Neuronal stem cell (in vitro differentiated cells): ENCODE measurements around the gene METTL23.
A peak's percentile ranks its signal among the peaks of the same experiment; 100 is the strongest.

ENCODE experiments used
- DNase-seq: peaks from one replicate; pipeline ENCODE4 v3.0.0-alpha.2; 2013; ENCODE audit warnings: low spot score
- H2AFZ ChIP-seq: one replicate; pipeline ENCODE4 v1.6.1; 2013; ENCODE audit warnings: mild to moderate bottlenecking, low read length, inconsistent platforms
- H2AK5ac ChIP-seq: 2 replicates; pipeline ENCODE4 v1.6.1; 2013; ENCODE audit warnings: low read depth, mild to moderate bottlenecking, inconsistent platforms, low read length, moderate library complexity, mixed read lengths
- H2BK120ac ChIP-seq: 2 replicates; pipeline ENCODE4 v1.6.1; 2013; ENCODE audit warnings: low read depth, mild to moderate bottlenecking, inconsistent platforms, low read length, moderate library complexity, mixed read lengths
- H2BK12ac ChIP-seq: one replicate; pipeline ENCODE4 v1.6.1; 2013; ENCODE audit warnings: low read length, inconsistent platforms
- H2BK15ac ChIP-seq: 2 replicates; pipeline ENCODE4 v1.6.1; 2013; ENCODE audit warnings: mild to moderate bottlenecking, low read length, inconsistent platforms, mixed read lengths
- H2BK5ac ChIP-seq: one replicate; pipeline ENCODE4 v1.6.1; 2013; ENCODE audit warnings: inconsistent platforms, mild to moderate bottlenecking, low read length, moderate library complexity
- H3K14ac ChIP-seq: one replicate; pipeline ENCODE4 v1.6.1; 2013; ENCODE audit warnings: low read length, inconsistent platforms
- H3K18ac ChIP-seq: 2 replicates; pipeline ENCODE4 v1.6.1; 2013; ENCODE audit warnings: low read length, inconsistent platforms
- H3K23ac ChIP-seq: 2 replicates; pipeline ENCODE4 v1.6.1; 2013; ENCODE audit warnings: low read depth, mild to moderate bottlenecking, mixed read lengths, low read length, inconsistent platforms; ENCODE audit not compliant: poor library complexity
- H3K27ac ChIP-seq: replicated peaks from 3 replicates; pipeline ENCODE4 v1.5.1; 2013; ENCODE audit warnings: low read length, inconsistent platforms
- H3K27me3 ChIP-seq, 3 experiments: 2 replicates each; pipeline ENCODE4 v1.6.1; 2013; ENCODE audit warnings: low read length in 3 of 3, mild to moderate bottlenecking in 2 of 3, inconsistent platforms in 1 of 3, low read depth in 1 of 3, mixed read lengths in 1 of 3, moderate library complexity in 1 of 3; ENCODE audit not compliant: control insufficient read depth in 3 of 3, insufficient read depth in 3 of 3
- H3K36me3 ChIP-seq, 2 donors: replicated peaks in 1 of 2; 2 replicates each; pipeline ENCODE4 v1.6.1; 2013; ENCODE audit warnings: low read length in 2 of 2; ENCODE audit not compliant: control insufficient read depth in 2 of 2, insufficient read depth in 2 of 2
- H3K4ac ChIP-seq: 2 replicates; pipeline ENCODE4 v1.6.1; 2013; ENCODE audit warnings: inconsistent platforms, mild to moderate bottlenecking, low read length, moderate library complexity
- H3K4me1 ChIP-seq, 2 donors: 1 replicate in 1 of 2; 2 replicates in 1 of 2; pipeline ENCODE4 v1.6.1; 2013; ENCODE audit warnings: low read length in 2 of 2, low read depth in 1 of 2; ENCODE audit not compliant: control insufficient read depth in 2 of 2, insufficient read depth in 1 of 2
- H3K4me2 ChIP-seq: one replicate; pipeline ENCODE4 v1.6.1; 2013; ENCODE audit warnings: mild to moderate bottlenecking, low read length, inconsistent platforms; ENCODE audit not compliant: insufficient read depth, poor library complexity, severe bottlenecking
- H3K4me3 ChIP-seq, 2 donors: 2 replicates each; pipeline ENCODE4 v1.5.1; 2013; ENCODE audit warnings: low read length in 2 of 2, mild to moderate bottlenecking in 2 of 2, inconsistent platforms in 1 of 2, moderate library complexity in 1 of 2
- H3K79me1 ChIP-seq: one replicate; pipeline ENCODE4 v1.6.1; 2013; ENCODE audit warnings: low read depth, mild to moderate bottlenecking, inconsistent platforms, low read length, moderate library complexity
- H3K9ac ChIP-seq: one replicate; pipeline ENCODE4 v1.6.1; 2013; ENCODE audit warnings: mild to moderate bottlenecking, low read depth, low read length, inconsistent platforms; ENCODE audit not compliant: poor library complexity
- H3K9me3 ChIP-seq, 2 donors: replicated peaks in 1 of 2; 2 replicates each; pipeline versions ENCODE3 to v1.6.1; 2013; ENCODE audit warnings: low read length in 2 of 2, mild to moderate bottlenecking in 2 of 2, inconsistent platforms in 1 of 2, low read depth in 1 of 2, mixed read lengths in 1 of 2, moderate library complexity in 1 of 2; ENCODE audit not compliant: control insufficient read depth in 2 of 2, insufficient read depth in 1 of 2
- H4K8ac ChIP-seq: one replicate; pipeline ENCODE4 v1.6.1; 2013; ENCODE audit warnings: low read depth, mild to moderate bottlenecking, inconsistent platforms, low read length, moderate library complexity
- H4K91ac ChIP-seq: one replicate; pipeline ENCODE4 v1.6.1; 2013; ENCODE audit warnings: low read length, low read depth, mild to moderate bottlenecking, inconsistent platforms; ENCODE audit not compliant: poor library complexity
- WGBS, 2 donors: extraction: QIAGEN DNeasy Blood & Tissue Kit; methylation state at CpG; one replicate each; pipeline ENCODE4 v1.1.7; 2013; ENCODE audit warnings: missing lambda C conversion rate in 2 of 2, mixed read lengths in 1 of 2; ENCODE audit not compliant: insufficient read length in 2 of 2, insufficient replicate concordance in 1 of 2; ENCODE audit errors: extremely low coverage in 2 of 2; 5-methylcytosine and 5-hydroxymethylcytosine counted together

The METTL23 gene

DNA sequence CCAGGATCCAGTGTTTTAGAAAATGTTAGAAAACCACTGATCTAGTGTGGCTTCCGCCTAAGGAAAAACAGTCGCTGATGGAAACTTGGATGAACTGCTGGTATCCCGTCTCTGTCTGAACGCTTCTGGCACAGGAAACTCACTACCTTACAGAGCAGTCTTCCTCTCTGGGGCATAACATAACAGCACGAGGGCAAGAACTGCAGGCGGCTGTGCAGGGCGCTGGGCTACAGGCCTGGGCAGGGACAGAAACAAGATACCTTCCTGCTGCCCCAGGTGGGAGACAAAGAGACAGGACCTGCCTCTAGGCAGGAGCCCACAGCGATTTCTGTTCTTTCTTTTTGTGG is 26.4 kb upstream of the METTL23 start:
- H3K14ac ChIP-seq = no peak overlapping the region
- H2BK12ac ChIP-seq = no peak overlapping the region
- peak overlapping the region; percentile 81 for H2AFZ ChIP-seq
- H3K18ac ChIP-seq = peak overlapping the region; percentile 4
- H4K8ac ChIP-seq = no peak overlapping the region
- H2AK5ac ChIP-seq = peak overlapping the region; percentile 24
- H3K36me3 ChIP-seq = no peaks in the 10 kb centered on the region
- peaks cover 0 to 3% of the 10 kb centered on the region in 2 donors for H3K9me3 ChIP-seq
- H3K4ac ChIP-seq = no peak overlapping the region
- no peak overlapping the region for H3K4me2 ChIP-seq
- H3K79me1 ChIP-seq = no peaks in the 10 kb centered on the region
- H2BK15ac ChIP-seq = no peak overlapping the region
- H3K27me3 ChIP-seq = no peaks in the 10 kb centered on the region
- H2BK120ac ChIP-seq = peak overlapping the region; percentile 97
- no peak for DNase-seq
- no peak overlapping the region for H4K91ac ChIP-seq
- H3K4me3 ChIP-seq = peak overlapping the region in 1 of 2 donors; percentile 44
- no peak overlapping the region for H3K23ac ChIP-seq
- no peak overlapping the region for H3K9ac ChIP-seq
- no peak overlapping the region for H2BK5ac ChIP-seq
- H3K4me1 ChIP-seq = peaks cover 36 to 41% of the 10 kb centered on the region in 2 donors
- no CpG with 5 or more reads among the region's 8 CpGs for WGBS, 2 donors
- peak overlapping the region; percentile 83 for H3K27ac ChIP-seq

DNA sequence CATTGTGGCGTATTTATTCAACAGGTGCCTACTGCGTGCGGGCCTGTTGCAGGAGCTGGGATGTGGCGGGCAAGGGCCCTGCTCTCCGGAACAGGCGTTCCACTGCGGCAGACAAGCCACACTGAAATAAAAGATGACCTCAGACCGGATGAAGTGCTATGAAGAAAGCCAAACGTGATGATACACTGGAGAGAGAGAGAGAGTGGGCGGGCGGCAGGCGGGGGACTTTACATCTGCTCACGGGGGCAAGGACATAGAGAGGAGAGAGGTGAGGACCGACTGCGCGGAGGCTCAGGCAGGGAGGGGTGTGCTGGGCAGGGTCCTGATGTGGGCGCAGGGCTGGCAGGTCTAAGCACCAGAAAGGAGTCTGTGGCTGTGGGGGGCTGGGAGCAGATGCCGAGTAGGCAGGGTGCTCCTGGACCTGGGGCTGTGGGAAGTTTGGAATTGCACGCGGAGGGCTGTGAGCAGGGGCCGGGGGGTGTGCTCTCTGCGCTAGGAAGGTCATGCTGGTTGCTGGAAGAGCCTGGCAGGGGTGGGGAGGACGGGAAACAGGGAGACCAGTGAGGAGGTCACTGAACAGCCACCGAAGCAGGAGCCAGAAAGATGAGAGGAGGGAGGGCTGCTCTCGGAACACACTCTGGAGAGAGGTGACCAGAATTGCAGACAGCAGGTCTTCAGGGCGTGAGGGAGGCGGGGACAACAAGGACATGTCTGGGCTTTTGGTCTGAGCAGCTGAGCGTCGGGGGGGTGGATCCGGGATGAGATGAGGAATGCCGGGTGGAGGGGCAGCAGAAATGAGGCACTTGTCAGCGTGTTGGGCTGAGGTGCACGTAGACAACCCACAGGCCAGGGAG is 25.8 kb upstream of the METTL23 start:
- peaks cover 36 to 37% of the 10 kb centered on the region in 2 donors for H3K4me1 ChIP-seq
- H2AK5ac ChIP-seq = peak overlapping the region; percentile 84
- peak overlapping the region; percentile 91 for H2BK15ac ChIP-seq
- peak overlapping the region; percentile 81 for H2AFZ ChIP-seq
- H3K9ac ChIP-seq = peak overlapping the region; percentile 47
- no peaks in the 10 kb centered on the region for H3K79me1 ChIP-seq
- H3K18ac ChIP-seq = peak overlapping the region; percentile 80
- peak overlapping the region; percentile 10 for H3K14ac ChIP-seq
- H4K8ac ChIP-seq = no peak overlapping the region
- H4K91ac ChIP-seq = no peak overlapping the region
- H3K9me3 ChIP-seq = peaks cover 0 to 3% of the 10 kb centered on the region in 2 donors
- WGBS, 2 donors = no CpG with 5 or more reads among the region's 33 CpGs
- peak overlapping the region; percentile 46 for H3K4ac ChIP-seq
- H3K23ac ChIP-seq = peak overlapping the region; percentile 34
- peak overlapping the region; percentile 83 for H3K27ac ChIP-seq
- H3K27me3 ChIP-seq = no peaks in the 10 kb centered on the region
- H2BK5ac ChIP-seq = peak overlapping the region; percentile 69
- peak overlapping the region; percentile 97 for H2BK120ac ChIP-seq
- H3K36me3 ChIP-seq = no peaks in the 10 kb centered on the region
- peak overlapping the region; percentile 73 for H2BK12ac ChIP-seq
- no peak for DNase-seq
- H3K4me2 ChIP-seq = peak overlapping the region; percentile 41
- peak overlapping the region in 1 of 2 donors; percentile 44 for H3K4me3 ChIP-seq

GRCh38 chr17:76701471-76701967 is 25.1 kb upstream of the METTL23 start:
- peaks cover 0 to 3% of the 10 kb centered on the region in 2 donors for H3K9me3 ChIP-seq
- H3K27ac ChIP-seq = peak overlapping the region; percentile 83
- H3K79me1 ChIP-seq = peaks cover 2% of the 10 kb centered on the region
- no peaks in the 10 kb centered on the region for H3K36me3 ChIP-seq
- H3K14ac ChIP-seq = peak overlapping the region; percentile 10
- no peaks in the 10 kb centered on the region for H3K27me3 ChIP-seq
- peak overlapping the region; percentile 47 for H3K9ac ChIP-seq
- H2BK15ac ChIP-seq = peak overlapping the region; percentile 91
- H3K23ac ChIP-seq = peak overlapping the region; percentile 34
- H2BK120ac ChIP-seq = peak overlapping the region; percentile 23
- peak overlapping the region in 1 of 2 donors; percentile 44 for H3K4me3 ChIP-seq
- H2BK5ac ChIP-seq = peak overlapping the region; percentile 69
- peak overlapping the region; percentile 81 for H2AFZ ChIP-seq
- H2AK5ac ChIP-seq = peak overlapping the region; percentile 84
- no peak for DNase-seq
- H3K18ac ChIP-seq = peak overlapping the region; percentile 80
- H2BK12ac ChIP-seq = peak overlapping the region; percentile 73
- no peak overlapping the region for H4K8ac ChIP-seq
- H3K4ac ChIP-seq = no peak overlapping the region
- peaks cover 36% of the 10 kb centered on the region in 2 donors for H3K4me1 ChIP-seq
- no CpG with 5 or more reads among the region's 11 CpGs for WGBS, 2 donors
- no peak overlapping the region for H4K91ac ChIP-seq
- peak overlapping the region; percentile 41 for H3K4me2 ChIP-seq

- WGBS, 2 donors = no CpG with 5 or more reads among the region's 2 CpGs
- peaks cover 31 to 33% of the 10 kb centered on the region in 2 donors for H3K4me1 ChIP-seq
Observed at GRCh38 chr17:76702076-76702475, 24.6 kb upstream of the METTL23 start.

More at GRCh38 chr17:76702076-76702475, 24.6 kb upstream of the METTL23 start:
- Histone ChIP-seq H4K91ac (no peak overlapping the region), H2BK5ac (no peak overlapping the region), H3K9ac (no peak overlapping the region), H4K8ac (no peak overlapping the region), H2BK15ac (no peak overlapping the region), H2AK5ac (no peak overlapping the region), H3K14ac (no peak overlapping the region), H2BK12ac (no peak overlapping the region), H3K27ac (no peak overlapping the region), H3K9me3 (peaks cover 0 to 3% of the 10 kb centered on the region in 2 donors), H3K79me1 (peaks cover 2% of the 10 kb centered on the region), H3K4me3 (no peak overlapping the region), H3K18ac (no peak overlapping the region), H2AFZ (no peak overlapping the region), H3K4ac (no peak overlapping the region), H2BK120ac (no peak overlapping the region), H3K36me3 (no peaks in the 10 kb centered on the region), H3K23ac (no peak overlapping the region), H3K4me2 (no peak overlapping the region), H3K27me3 (no peaks in the 10 kb centered on the region)
- DNase-seq = no peak
